ENCODE measurements around the gene ITPKB. TPM values are rescaled to one million over a fixed set of nuclear protein-coding genes. Genes with fewer than 3 reads are reported as not detected.
"Not testable (repeated sequence)": the region's sequence is repeated elsewhere in the genome, so short reads cannot be mapped to it uniquely, and the experiment has no call there.

ITPKB gene
- total RNA-seq, 2 experiments from 2014 or later, result 37.5 to 38.5 TPM

- ChIA-PET CTCF (no interaction called here), POLR2A (no interaction called here)
- Mint-ChIP-seq H3K36me3 (no peaks in the 10 kb centered on the region), H3K4me3 (no peak overlapping the region), H3K27me3 (peaks cover 7% of the 10 kb centered on the region), H3K27ac (no peak overlapping the region), H3K9me3 (no peaks in the 10 kb centered on the region), H3K4me1 (ENCODE audit: low read depth) (peaks cover 4% of the 10 kb centered on the region)
- intact Hi-C loops (cut with micrococcal nuclease), result no loop called here
- no peak for DNase-seq
These were observed 136.7 kb downstream of the ITPKB start for GRCh38 chr1:226602186-226603021.

- Mint-ChIP-seq H3K4me1 (ENCODE audit: low read depth) (peaks cover 4% of the 10 kb centered on the region), H3K36me3 (no peaks in the 10 kb centered on the region), H3K9me3 (no peaks in the 10 kb centered on the region), H3K4me3 (no peak overlapping the region), H3K27ac (no peak overlapping the region), H3K27me3 (peaks cover 7% of the 10 kb centered on the region)
- DNase-seq, result no peak
- intact Hi-C loops (cut with micrococcal nuclease), result no loop called here
- POLR2A ChIA-PET, result no interaction called here
- CTCF ChIA-PET, result no interaction called here
These were observed 137.6 kb downstream of the ITPKB start for GRCh38 chr1:226601456-226601855.

- POLR2A ChIA-PET, result no interaction called here
- no peak overlapping the region for H3K27ac Mint-ChIP-seq
- CTCF ChIA-PET, result no interaction called here
- no peak overlapping the region for H3K4me3 Mint-ChIP-seq
- peaks cover 4% of the 10 kb centered on the region for H3K4me1 Mint-ChIP-seq (ENCODE audit: low read depth)
- H3K27me3 Mint-ChIP-seq, result peaks cover 7% of the 10 kb centered on the region
- DNase-seq, result no peak
- H3K9me3 Mint-ChIP-seq, result no peaks in the 10 kb centered on the region
- intact Hi-C loops (cut with micrococcal nuclease), result no loop called here
- H3K36me3 Mint-ChIP-seq, result no peaks in the 10 kb centered on the region
These were observed 138.8 kb downstream of the ITPKB start for GRCh38 chr1:226600254-226600653.

DNA sequence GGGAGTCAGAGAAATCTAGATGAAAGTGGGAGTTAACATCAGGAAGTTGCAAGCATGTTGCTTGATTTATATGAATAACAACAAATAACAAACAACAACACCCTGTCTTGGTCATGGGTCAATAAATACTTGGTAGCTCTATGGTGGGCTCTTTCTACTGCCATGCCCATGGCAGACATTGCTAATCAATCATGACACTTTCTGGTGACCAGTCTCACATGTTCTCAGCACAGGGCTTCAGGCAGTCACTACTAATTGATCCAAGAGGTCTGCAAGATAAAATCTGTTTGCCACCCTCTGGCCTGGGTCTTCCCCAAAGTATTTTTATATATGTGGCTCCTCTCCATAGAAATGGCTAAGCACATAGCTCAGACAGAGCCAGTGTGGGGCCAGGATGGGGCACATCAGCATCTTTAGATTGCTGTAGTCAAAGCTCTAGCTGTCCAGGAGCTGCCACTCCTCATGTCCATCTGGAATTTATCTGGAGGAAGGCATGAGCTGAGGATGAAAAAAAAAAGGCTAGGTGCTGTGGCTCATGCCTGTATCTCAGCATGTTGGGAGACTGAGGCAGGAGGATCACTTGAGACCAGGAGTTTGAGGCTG is 139.3 kb downstream of the ITPKB start:
- Mint-ChIP-seq H3K4me3 (no peak overlapping the region), H3K9me3 (no peaks in the 10 kb centered on the region), H3K27me3 (peaks cover 7% of the 10 kb centered on the region), H3K36me3 (no peaks in the 10 kb centered on the region), H3K27ac (no peak overlapping the region), H3K4me1 (ENCODE audit: low read depth) (peaks cover 4% of the 10 kb centered on the region)
- DNase-seq, result no peak
- CTCF ChIA-PET, result interaction anchor here (0.9 kb wide), 1 partner anchor 11 kb away, joined by 3 read pairs; no protein-coding TSS in a partner anchor
- intact Hi-C loops (cut with micrococcal nuclease), result no loop called here
- POLR2A ChIA-PET, result no interaction called here

DNA sequence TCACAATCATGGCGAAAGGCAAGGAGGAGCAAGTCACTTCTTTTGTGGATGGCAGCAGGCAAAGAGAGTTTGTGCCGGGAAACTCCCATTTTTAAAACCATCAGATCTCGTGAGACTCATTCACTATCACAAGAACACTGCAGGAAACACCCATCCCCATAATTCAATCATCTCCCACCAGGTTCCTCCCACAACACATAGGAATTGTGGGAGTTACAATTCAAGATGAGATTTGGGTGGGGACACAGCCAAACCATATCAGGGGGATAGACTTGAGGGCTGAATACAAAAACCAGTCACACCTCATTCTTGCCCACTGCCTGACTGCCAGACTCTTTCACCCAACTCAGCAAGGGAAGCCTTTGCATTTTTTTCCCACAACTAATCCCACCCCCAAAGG is 140.1 kb downstream of the ITPKB start:
- H3K4me1 Mint-ChIP-seq (ENCODE audit: low read depth); DNase-seq; H3K36me3 Mint-ChIP-seq; intact Hi-C loops (cut with micrococcal nuclease); H3K9me3 Mint-ChIP-seq; POLR2A ChIA-PET; H3K27ac Mint-ChIP-seq; H3K4me3 Mint-ChIP-seq; H3K27me3 Mint-ChIP-seq: not testable (repeated sequence)
- CTCF ChIA-PET, result interaction anchor here (0.9 kb wide), 1 partner anchor 12 kb away, joined by 3 read pairs; no protein-coding TSS in a partner anchor

GRCh38 chr1:226598455-226598849 is 140.6 kb downstream of the ITPKB start:
- H3K27ac Mint-ChIP-seq, result no peak overlapping the region
- intact Hi-C loops (cut with micrococcal nuclease), result no loop called here
- no peak overlapping the region for H3K4me3 Mint-ChIP-seq
- ChIA-PET CTCF (interaction anchor here (1.4 kb wide), 1 partner anchor 10 kb away, joined by 7 read pairs; no protein-coding TSS in a partner anchor), POLR2A (no interaction called here)
- no peak for DNase-seq
- no peaks in the 10 kb centered on the region for H3K36me3 Mint-ChIP-seq
- H3K4me1 Mint-ChIP-seq (ENCODE audit: low read depth), result peaks cover 4% of the 10 kb centered on the region
- no peaks in the 10 kb centered on the region for H3K9me3 Mint-ChIP-seq
- peaks cover 7% of the 10 kb centered on the region for H3K27me3 Mint-ChIP-seq

- ChIA-PET POLR2A (no interaction called here), CTCF (interaction anchor here (1.4 kb wide), 1 partner anchor 11 kb away, joined by 7 read pairs; no protein-coding TSS in a partner anchor)
- H3K27ac Mint-ChIP-seq, result no peak overlapping the region
- H3K9me3 Mint-ChIP-seq, result no peaks in the 10 kb centered on the region
- no peaks in the 10 kb centered on the region for H3K4me1 Mint-ChIP-seq (ENCODE audit: low read depth)
- H3K36me3 Mint-ChIP-seq, result no peaks in the 10 kb centered on the region
- H3K27me3 Mint-ChIP-seq, result peaks cover 7% of the 10 kb centered on the region
- H3K4me3 Mint-ChIP-seq, result no peak overlapping the region
- intact Hi-C loops (cut with micrococcal nuclease), result no loop called here
- no peak for DNase-seq
These were observed 141.2 kb downstream of the ITPKB start for GRCh38 chr1:226597616-226598454.

GRCh38 chr1:226596531-226597165 is 142.4 kb downstream of the ITPKB start:
- Mint-ChIP-seq H3K27me3 (peaks cover 7% of the 10 kb centered on the region), H3K4me1 (ENCODE audit: low read depth) (no peaks in the 10 kb centered on the region), H3K4me3 (no peak overlapping the region), H3K36me3 (no peaks in the 10 kb centered on the region), H3K27ac (no peak overlapping the region), H3K9me3 (no peaks in the 10 kb centered on the region)
- CTCF ChIA-PET, result interaction anchor here (1.4 kb wide), 1 partner anchor 12 kb away, joined by 7 read pairs; no protein-coding TSS in a partner anchor
- DNase-seq, result no peak
- intact Hi-C loops (cut with micrococcal nuclease), result no loop called here
- POLR2A ChIA-PET, result no interaction called here

DNA sequence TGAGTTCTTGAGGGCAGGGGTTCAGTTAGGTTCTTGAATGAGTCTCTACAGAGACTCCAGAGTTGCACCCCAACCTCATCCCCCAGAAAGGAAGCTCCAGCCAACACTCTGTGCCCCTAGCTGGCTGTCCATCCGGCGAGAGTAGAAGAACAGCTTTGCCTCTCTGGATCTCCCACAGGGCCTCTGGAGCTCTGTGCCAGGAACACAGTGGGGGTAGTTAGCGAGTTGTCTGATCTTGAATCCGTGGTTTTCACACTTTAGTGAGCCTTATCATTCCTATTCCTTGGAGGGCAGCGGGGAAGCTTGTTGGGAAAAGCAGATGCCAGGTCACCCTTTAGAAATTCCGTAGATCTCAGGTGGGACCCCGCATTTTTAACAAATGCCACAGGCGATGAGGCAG is 145.5 kb downstream of the ITPKB start:
- intact Hi-C loops (cut with micrococcal nuclease), result no loop called here
- no peaks in the 10 kb centered on the region for H3K36me3 Mint-ChIP-seq
- ChIA-PET POLR2A (no interaction called here), CTCF (interaction anchor here (1.2 kb wide), 1 partner anchor 46 kb away, joined by 4 read pairs; no protein-coding TSS in a partner anchor)
- no peak overlapping the region for H3K27ac Mint-ChIP-seq
- H3K9me3 Mint-ChIP-seq, result no peaks in the 10 kb centered on the region
- no peak for DNase-seq
- H3K4me1 Mint-ChIP-seq (ENCODE audit: low read depth), result no peaks in the 10 kb centered on the region
- H3K4me3 Mint-ChIP-seq, result no peak overlapping the region
- H3K27me3 Mint-ChIP-seq, result peaks cover 4% of the 10 kb centered on the region

GRCh38 chr1:226590614-226591013 is 148.5 kb downstream of the ITPKB start:
- ChIA-PET POLR2A (no interaction called here), CTCF (no interaction called here)
- no peak overlapping the region for H3K27ac Mint-ChIP-seq
- DNase-seq, result no peak
- intact Hi-C loops (cut with micrococcal nuclease), result no loop called here
- no peaks in the 10 kb centered on the region for H3K27me3 Mint-ChIP-seq
- H3K4me1 Mint-ChIP-seq (ENCODE audit: low read depth), result no peaks in the 10 kb centered on the region
- no peaks in the 10 kb centered on the region for H3K36me3 Mint-ChIP-seq
- no peaks in the 10 kb centered on the region for H3K9me3 Mint-ChIP-seq
- H3K4me3 Mint-ChIP-seq, result no peak overlapping the region

DNA sequence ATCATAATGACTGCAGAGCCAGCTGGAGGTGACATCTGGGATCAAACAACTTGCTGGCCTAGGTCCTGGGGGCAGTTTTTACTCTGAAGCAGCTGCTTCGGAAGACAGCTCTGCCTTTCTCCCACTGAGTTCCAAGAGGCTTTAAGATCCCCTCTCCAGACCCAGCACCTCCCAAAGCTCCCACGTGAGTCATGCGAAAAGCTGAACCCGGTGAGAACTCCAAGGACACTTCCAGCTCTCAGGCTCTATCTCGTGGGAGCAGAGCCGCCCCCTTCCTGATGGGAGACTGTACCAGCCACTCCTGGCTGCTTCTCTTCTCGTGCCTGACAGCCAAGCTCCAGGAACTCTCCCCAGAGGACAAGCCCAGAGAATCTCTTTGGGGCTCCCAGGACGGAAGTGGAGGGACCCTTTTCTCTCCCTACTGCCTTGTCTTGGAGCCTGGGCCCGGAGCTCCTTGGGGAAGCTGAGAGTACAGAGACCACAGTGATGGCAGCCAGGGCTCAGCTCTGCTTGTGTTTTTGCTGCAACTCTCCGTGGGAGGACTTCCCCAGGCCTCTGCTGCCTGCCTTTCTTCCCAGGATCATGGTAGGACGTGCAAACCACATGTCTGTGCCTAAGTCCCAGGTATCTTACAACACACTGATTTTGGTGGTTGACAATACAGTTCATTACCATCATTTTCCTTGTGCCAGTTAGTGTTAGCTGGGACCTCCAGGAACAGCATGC is 149.9 kb downstream of the ITPKB start:
- H3K27me3 Mint-ChIP-seq, result no peaks in the 10 kb centered on the region
- no peaks in the 10 kb centered on the region for H3K36me3 Mint-ChIP-seq
- CTCF ChIA-PET, result no interaction called here
- intact Hi-C loops (cut with micrococcal nuclease), result no loop called here
- POLR2A ChIA-PET, result interaction anchor here (0.6 kb wide), 1 partner anchor 9 kb away, joined by 3 read pairs; no protein-coding TSS in a partner anchor
- no peak for DNase-seq
- no peak overlapping the region for H3K4me3 Mint-ChIP-seq
- H3K9me3 Mint-ChIP-seq, result no peaks in the 10 kb centered on the region
- H3K27ac Mint-ChIP-seq, result no peak overlapping the region
- no peaks in the 10 kb centered on the region for H3K4me1 Mint-ChIP-seq (ENCODE audit: low read depth)

All from activated CD4-positive, alpha-beta memory T cell treated with anti-CD3 and anti-CD28 coated beads for 36 hours (primary cell).